ENCODE results near the gene HAPLN2.

The HAPLN2 gene

GRCh38 chr1:156662005-156662799 lies 43.0 kb downstream of the HAPLN2 start:
- H3K4me3 ChIP-seq (ENCODE audit: low read depth, low read length): no peak overlapping the region; the same call in 1 of the 2 replicates
- no peak for TF ChIP-seq CTCF (IDR thresholded peaks at IDR 0.05; ENCODE audit: insufficient read depth, low read depth, low read length, missing control alignments)
- peak; percentile 26 for DNase-seq (ENCODE audit: low read depth)

GRCh38 chr1:156662800-156663055 lies 43.5 kb downstream of the HAPLN2 start:
- DNase-seq (ENCODE audit: low read depth): no peak
- no peak overlapping the region for H3K4me3 ChIP-seq (ENCODE audit: low read depth, low read length)
- TF ChIP-seq CTCF (IDR thresholded peaks at IDR 0.05; ENCODE audit: insufficient read depth, low read depth, low read length, missing control alignments): no peak

GRCh38 chr1:156663178-156663577 lies 44.0 kb downstream of the HAPLN2 start:
- DNase-seq (ENCODE audit: low read depth): peak; percentile 18
- no peak overlapping the region for H3K4me3 ChIP-seq (ENCODE audit: low read depth, low read length)
- TF ChIP-seq CTCF (IDR thresholded peaks at IDR 0.05; ENCODE audit: insufficient read depth, low read depth, low read length, missing control alignments): no peak

GRCh38 chr1:156664046-156664766 lies 45.0 kb downstream of the HAPLN2 start:
- no peak for DNase-seq (ENCODE audit: low read depth)
- H3K4me3 ChIP-seq (ENCODE audit: low read depth, low read length): no peak overlapping the region
- no peak for TF ChIP-seq CTCF (IDR thresholded peaks at IDR 0.05; ENCODE audit: insufficient read depth, low read depth, low read length, missing control alignments)

- no peak for TF ChIP-seq CTCF (IDR thresholded peaks at IDR 0.05; ENCODE audit: insufficient read depth, low read depth, low read length, missing control alignments)
These were observed 45.7 kb downstream of the HAPLN2 start for GRCh38 chr1:156664767-156665411.

GRCh38 chr1:156665539-156665938 lies 46.3 kb downstream of the HAPLN2 start:
- DNase-seq (ENCODE audit: low read depth): no peak
- no peak overlapping the region for H3K4me3 ChIP-seq (ENCODE audit: low read depth, low read length)
- no peak for TF ChIP-seq CTCF (IDR thresholded peaks at IDR 0.05; ENCODE audit: insufficient read depth, low read depth, low read length, missing control alignments)

More at GRCh38 chr1:156664767-156665411, 45.7 kb downstream of the HAPLN2 start:
- peak; percentile 81 for DNase-seq (ENCODE audit: low read depth)
- H3K4me3 ChIP-seq (ENCODE audit: low read depth, low read length): no peak overlapping the region
